IPS-15b (cell line): Measurements from ENCODE around the gene SP1.

Experiments
- H3K27me3 ChIP-seq: one replicate; pipeline ENCODE4 v1.6.1; 2013; ENCODE audit warnings: low read length; ENCODE audit not compliant: control insufficient read depth, insufficient read depth
- H3K36me3 ChIP-seq: one replicate; pipeline ENCODE4 v1.6.1; 2013; ENCODE audit warnings: low read length; ENCODE audit not compliant: control insufficient read depth, insufficient read depth
- H3K4me1 ChIP-seq: one replicate; pipeline ENCODE4 v1.6.1; 2013; ENCODE audit warnings: mild to moderate bottlenecking, low read length; ENCODE audit not compliant: control insufficient read depth, insufficient read depth
- H3K4me3 ChIP-seq: one replicate; pipeline ENCODE4 v1.5.1; 2013; ENCODE audit warnings: low read depth, low read length
- H3K9ac ChIP-seq: one replicate; pipeline ENCODE4 v1.6.1; 2013; ENCODE audit warnings: low read depth, mild to moderate bottlenecking, low read length
- H3K9me3 ChIP-seq: one replicate; pipeline ENCODE4 v1.6.1; 2013; ENCODE audit warnings: mild to moderate bottlenecking, low read length; ENCODE audit not compliant: control insufficient read depth, insufficient read depth

The SP1 gene

GRCh38 chr12:53461059-53461458 is 81.1 kb downstream of the SP1 start:
- Histone ChIP-seq H3K27me3 (no peaks in the 10 kb centered on the region), H3K36me3 (peaks cover 85% of the 10 kb centered on the region), H3K9me3 (no peaks in the 10 kb centered on the region), H3K4me3 (no peak overlapping the region), H3K9ac (no peak overlapping the region), H3K4me1 (peaks cover 15% of the 10 kb centered on the region)

GRCh38 chr12:53461591-53461990 is 81.6 kb downstream of the SP1 start:
- no peaks in the 10 kb centered on the region for H3K27me3 ChIP-seq
- peaks cover 15% of the 10 kb centered on the region for H3K4me1 ChIP-seq
- H3K9me3 ChIP-seq = no peaks in the 10 kb centered on the region
- H3K4me3 ChIP-seq = no peak overlapping the region
- H3K9ac ChIP-seq = no peak overlapping the region
- H3K36me3 ChIP-seq = peaks cover 84% of the 10 kb centered on the region

- H3K4me3 ChIP-seq = no peak overlapping the region
- no peak overlapping the region for H3K9ac ChIP-seq
- peaks cover 89% of the 10 kb centered on the region for H3K36me3 ChIP-seq
- H3K27me3 ChIP-seq = no peaks in the 10 kb centered on the region
- no peaks in the 10 kb centered on the region for H3K9me3 ChIP-seq
- peaks cover 15% of the 10 kb centered on the region for H3K4me1 ChIP-seq
These were observed 83.0 kb downstream of the SP1 start for GRCh38 chr12:53462935-53463334.

- Histone ChIP-seq H3K4me3 (no peak overlapping the region), H3K9ac (no peak overlapping the region), H3K9me3 (no peaks in the 10 kb centered on the region), H3K27me3 (no peaks in the 10 kb centered on the region), H3K4me1 (peaks cover 15% of the 10 kb centered on the region), H3K36me3 (peaks cover 95% of the 10 kb centered on the region)
These were observed 84.0 kb downstream of the SP1 start for GRCh38 chr12:53463802-53464560.

DNA sequence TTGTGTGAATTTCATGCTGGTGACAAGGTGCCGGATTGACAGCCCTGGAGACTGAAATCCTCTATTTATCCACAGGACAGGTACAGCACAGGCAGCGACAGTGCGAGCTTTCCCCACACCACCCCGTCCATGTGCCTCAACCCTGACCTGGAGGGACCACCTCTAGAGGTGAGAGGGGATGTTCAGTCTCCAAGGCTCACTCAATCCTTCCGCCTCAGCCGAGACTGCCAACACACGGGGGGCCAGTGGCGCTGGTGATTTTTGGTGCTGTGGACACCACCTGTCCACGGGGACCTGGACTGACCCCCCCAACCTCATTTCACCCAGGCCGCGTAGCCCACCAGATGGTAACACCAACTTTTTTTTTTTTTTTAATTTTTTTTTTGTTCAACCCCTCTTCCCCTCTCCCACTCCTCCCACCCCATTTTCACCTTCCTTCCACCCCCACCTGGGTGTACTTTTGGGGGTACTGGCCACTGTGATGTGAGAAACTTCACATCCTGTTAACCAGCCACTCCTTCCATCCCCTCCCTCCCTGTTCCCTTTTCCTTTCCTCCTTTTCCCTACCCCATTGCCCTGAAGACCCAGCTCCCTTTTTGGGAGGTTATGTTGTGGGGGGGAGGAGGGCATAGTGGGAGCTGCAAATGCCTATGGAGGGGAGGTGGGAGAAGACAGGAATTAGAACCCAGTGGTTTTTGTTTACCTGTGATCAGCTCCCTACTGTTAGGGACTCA is 84.9 kb downstream of the SP1 start:
- no peak overlapping the region for H3K9ac ChIP-seq
- H3K4me1 ChIP-seq = peaks cover 15% of the 10 kb centered on the region
- no peak overlapping the region for H3K4me3 ChIP-seq

DNA sequence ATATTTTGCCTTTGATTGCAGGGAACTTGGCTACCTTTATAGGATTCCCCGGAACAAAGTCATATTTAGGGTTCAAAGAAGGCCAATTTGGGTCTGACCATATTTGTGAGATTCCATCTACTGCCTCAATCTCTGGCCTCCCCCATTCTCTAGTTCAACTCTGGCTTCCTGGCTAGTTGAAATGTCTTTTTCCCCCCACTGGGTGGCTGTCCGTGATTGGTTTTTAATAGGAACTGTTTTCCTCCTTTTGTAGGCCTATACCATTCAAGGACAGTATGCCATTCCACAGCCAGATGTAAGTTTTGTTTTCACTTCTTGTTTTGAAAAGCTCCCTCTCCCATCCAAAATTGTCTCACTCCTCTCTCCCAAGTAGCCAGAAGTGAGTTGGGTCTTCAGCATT is 85.7 kb downstream of the SP1 start:
- no peaks in the 10 kb centered on the region for H3K9me3 ChIP-seq
- H3K4me3 ChIP-seq = no peak overlapping the region
- peaks cover 8% of the 10 kb centered on the region for H3K4me1 ChIP-seq
- peaks cover 89% of the 10 kb centered on the region for H3K36me3 ChIP-seq
- H3K9ac ChIP-seq = no peak overlapping the region
- H3K27me3 ChIP-seq = no peaks in the 10 kb centered on the region

More for the DNA sequence above, 84.9 kb downstream of the SP1 start:
- Histone ChIP-seq H3K36me3 (peaks cover 92% of the 10 kb centered on the region), H3K9me3 (no peaks in the 10 kb centered on the region), H3K27me3 (no peaks in the 10 kb centered on the region)
